Activated B cell treated with CpG ODN at 0.5 μM for 24 hours (primary cell): ENCODE results near the gene GFRA1. TPM values are rescaled to one million over a fixed set of nuclear protein-coding genes. Genes with fewer than 3 reads are reported as not detected.

Experiments used
- ATAC-seq: fragments of 200-7000 bp; cut with Tn5 transposase; one replicate; pipeline ENCODE4 v1.10.0; 2021; ENCODE audit warnings: low read depth, mild to moderate bottlenecking, moderate library complexity
- CTCF ChIA-PET: fragments of 350-600 bp; sonication (Branson Sonifier 250); formaldehyde crosslinking; loops from one replicate; lab custom pipeline; 2021; ENCODE audit warnings: antibody characterized with exemption; lab: Charles Lee
- POLR2A ChIA-PET: fragments of 350-600 bp; sonication (Branson Sonifier 250); formaldehyde crosslinking; loops from one replicate; lab custom pipeline; 2021; ENCODE audit warnings: antibody characterized with exemption; lab: Charles Lee
- DNase-seq: peaks from one replicate; pipeline ENCODE4 v3.0.0; 2022
- H3K27ac Mint-ChIP-seq: one replicate; pipeline ENCODE4 v1.8.0; 2020; ENCODE audit warnings: mixed read lengths
- H3K27me3 Mint-ChIP-seq: one replicate; pipeline ENCODE4 v1.8.0; 2021; ENCODE audit warnings: mixed read lengths
- H3K36me3 Mint-ChIP-seq: one replicate; pipeline ENCODE4 v1.8.0; 2021; ENCODE audit warnings: low read depth, mixed read lengths
- H3K4me1 Mint-ChIP-seq: one replicate; pipeline ENCODE4 v1.8.0; 2021; ENCODE audit warnings: mixed read lengths
- H3K4me3 Mint-ChIP-seq: one replicate; pipeline ENCODE4 v1.8.0; 2020; ENCODE audit warnings: mild to moderate bottlenecking, mixed read lengths
- H3K9me3 Mint-ChIP-seq: one replicate; pipeline ENCODE4 v1.8.0; 2020; ENCODE audit warnings: mixed read lengths
- intact Hi-C: fragments of 100-400 bp; cut with micrococcal nuclease; formaldehyde crosslinking; loops from one replicate; pipeline ENCODE4 v1.15.1; 2024
- total RNA-seq: library from RNA; stranded (reverse); gene quantifications from 2 replicates; pipeline ENCODE4 v1.2.3, GENCODE V29; 2022
- TF ChIP-seq, protein P1 (sequence below): fragments of 200-600 bp; IDR thresholded peaks from one replicate; pipeline ENCODE4 v1.8.0; 2022; ENCODE audit warnings: antibody characterized with exemption, mild to moderate bottlenecking

GFRA1 gene
- total RNA-seq, 1 donor from 2014 or later = not detected

DNA sequence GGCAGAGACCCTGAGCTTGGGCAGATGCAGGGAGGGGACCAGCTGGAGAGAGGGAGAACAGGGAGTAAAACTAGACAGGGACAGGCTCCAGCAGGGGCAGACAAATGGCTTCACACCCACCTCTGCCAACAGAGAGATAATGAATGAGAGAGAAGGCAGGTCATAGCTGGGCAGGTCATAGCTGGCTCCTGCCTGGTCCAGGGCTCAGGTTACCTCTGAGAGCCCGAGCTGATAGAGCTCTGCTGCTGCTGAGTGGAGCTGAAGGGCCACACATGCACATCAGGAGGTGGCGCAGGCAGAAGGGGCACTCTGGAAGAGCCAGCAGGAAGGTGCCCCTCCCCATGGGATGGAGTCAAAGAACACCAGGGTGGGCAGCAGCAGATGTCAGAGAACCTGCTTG, 154.2 kb downstream of the GFRA1 start:
- intact Hi-C loops = no loop called here
- DNase-seq (no peak), ATAC-seq (no peak)
- Mint-ChIP-seq H3K9me3 (no peaks in the 10 kb centered on the region), H3K27ac (no peak overlapping the region), H3K4me3 (no peak overlapping the region), H3K4me1 (no peaks in the 10 kb centered on the region), H3K36me3 (no peaks in the 10 kb centered on the region), H3K27me3 (no peaks in the 10 kb centered on the region)
- TF ChIP-seq, protein P1, sequence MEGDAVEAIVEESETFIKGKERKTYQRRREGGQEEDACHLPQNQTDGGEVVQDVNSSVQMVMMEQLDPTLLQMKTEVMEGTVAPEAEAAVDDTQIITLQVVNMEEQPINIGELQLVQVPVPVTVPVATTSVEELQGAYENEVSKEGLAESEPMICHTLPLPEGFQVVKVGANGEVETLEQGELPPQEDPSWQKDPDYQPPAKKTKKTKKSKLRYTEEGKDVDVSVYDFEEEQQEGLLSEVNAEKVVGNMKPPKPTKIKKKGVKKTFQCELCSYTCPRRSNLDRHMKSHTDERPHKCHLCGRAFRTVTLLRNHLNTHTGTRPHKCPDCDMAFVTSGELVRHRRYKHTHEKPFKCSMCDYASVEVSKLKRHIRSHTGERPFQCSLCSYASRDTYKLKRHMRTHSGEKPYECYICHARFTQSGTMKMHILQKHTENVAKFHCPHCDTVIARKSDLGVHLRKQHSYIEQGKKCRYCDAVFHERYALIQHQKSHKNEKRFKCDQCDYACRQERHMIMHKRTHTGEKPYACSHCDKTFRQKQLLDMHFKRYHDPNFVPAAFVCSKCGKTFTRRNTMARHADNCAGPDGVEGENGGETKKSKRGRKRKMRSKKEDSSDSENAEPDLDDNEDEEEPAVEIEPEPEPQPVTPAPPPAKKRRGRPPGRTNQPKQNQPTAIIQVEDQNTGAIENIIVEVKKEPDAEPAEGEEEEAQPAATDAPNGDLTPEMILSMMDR = no peak
- CTCF ChIA-PET = no interaction called here
- POLR2A ChIA-PET = no interaction called here

DNA sequence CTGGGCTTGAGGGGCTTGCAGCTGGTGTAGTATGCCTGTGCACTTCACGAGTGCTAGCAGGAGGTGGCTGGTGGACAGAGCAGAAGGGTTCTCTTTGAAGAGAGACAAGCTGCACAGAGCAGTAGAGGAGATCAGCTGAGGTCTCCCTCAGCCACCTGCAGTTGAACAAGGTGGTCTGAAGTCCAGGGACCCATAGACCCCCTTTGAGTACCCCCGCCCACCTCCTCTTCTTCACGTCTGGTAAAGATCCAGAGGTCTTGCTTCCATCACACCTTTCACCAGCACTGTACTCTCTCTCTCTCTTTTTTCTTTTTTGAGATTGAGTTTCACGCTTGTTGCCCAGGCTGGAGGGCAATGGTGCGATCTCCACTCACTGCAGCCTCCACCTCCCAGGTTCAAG, 157.2 kb downstream of the GFRA1 start:
- DNase-seq = no peak
- Mint-ChIP-seq H3K9me3 (no peaks in the 10 kb centered on the region), H3K4me1 (no peaks in the 10 kb centered on the region), H3K36me3 (no peaks in the 10 kb centered on the region), H3K4me3 (no peak overlapping the region), H3K27me3 (no peaks in the 10 kb centered on the region), H3K27ac (no peak overlapping the region)
- intact Hi-C loops = no loop called here
- CTCF ChIA-PET = no interaction called here
- POLR2A ChIA-PET = no interaction called here
- TF ChIP-seq, protein P1 = no peak
- ATAC-seq = no peak

DNA sequence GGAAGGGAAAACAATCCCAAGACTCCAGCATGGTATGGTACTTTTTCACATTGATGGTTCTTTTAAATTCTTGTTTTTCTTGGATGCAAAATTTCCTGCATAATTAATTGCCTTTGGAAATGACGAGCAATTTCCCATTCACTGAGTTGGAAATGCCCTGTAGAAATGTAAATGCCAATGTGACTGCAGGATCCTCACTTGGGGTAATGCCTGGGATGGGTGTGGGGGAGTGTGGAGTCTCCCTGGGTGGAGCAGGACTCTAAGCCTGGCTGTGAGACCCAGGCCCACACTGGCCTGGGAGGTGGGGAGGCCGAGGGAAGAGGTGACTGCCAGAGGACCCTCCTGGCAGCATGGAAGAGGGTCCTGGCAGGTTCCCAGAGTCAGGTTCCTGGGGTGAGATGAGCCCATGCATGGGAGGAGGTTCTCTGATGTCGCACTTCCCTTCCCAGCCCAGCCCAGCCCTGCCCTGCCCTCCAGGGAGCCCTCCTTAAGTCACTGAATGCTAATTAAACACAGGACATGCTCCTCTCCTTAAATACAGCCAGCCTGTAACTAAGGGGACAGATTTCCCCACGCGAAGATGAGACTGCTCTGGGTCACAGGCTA, 157.9 kb downstream of the GFRA1 start:
- Mint-ChIP-seq H3K9me3 (no peaks in the 10 kb centered on the region), H3K27me3 (no peaks in the 10 kb centered on the region), H3K27ac (no peak overlapping the region), H3K36me3 (no peaks in the 10 kb centered on the region), H3K4me1 (no peaks in the 10 kb centered on the region), H3K4me3 (no peak overlapping the region)
- TF ChIP-seq, protein P1 = no peak
- no peak for ATAC-seq
- intact Hi-C loops = no loop called here
- POLR2A ChIA-PET = no interaction called here
- CTCF ChIA-PET = no interaction called here
- no peak for DNase-seq

DNA sequence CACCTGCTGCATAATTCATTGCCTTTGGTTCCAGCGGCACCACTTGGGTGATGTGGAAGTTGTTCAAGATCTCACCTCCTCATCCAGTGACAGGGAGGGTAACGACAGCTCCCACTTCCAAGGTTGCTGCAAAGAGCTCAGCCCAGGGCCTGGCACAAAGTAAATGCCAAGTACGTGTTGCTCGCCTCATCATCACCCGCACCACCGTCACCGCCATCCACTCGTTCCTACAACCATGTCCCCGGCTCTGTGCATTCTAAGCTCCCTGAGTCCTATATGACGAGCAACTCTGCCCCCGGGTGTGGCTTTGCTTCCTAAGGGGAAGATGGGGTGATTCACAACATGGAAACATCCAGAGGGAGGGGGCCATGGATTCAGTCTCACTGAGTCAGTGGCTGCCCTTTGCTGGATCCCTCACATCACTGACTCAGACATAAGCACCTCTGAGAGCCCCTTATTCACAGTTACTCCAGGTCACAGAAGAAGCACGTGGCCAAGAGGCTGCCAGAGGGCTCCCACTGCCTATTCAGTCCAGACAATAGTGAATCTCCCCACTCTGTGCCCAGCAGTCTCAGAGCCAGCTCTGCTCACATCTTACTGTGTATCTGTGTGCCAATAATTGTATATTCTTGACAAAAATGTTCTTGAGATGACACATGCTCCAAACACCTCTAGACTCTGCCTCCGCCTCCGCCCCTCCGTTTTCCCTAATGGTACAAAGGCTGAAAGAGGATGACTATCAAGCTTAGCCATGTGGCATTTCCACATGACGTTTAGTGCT, 159.1 kb downstream of the GFRA1 start:
- POLR2A ChIA-PET = no interaction called here
- Mint-ChIP-seq H3K4me1 (no peaks in the 10 kb centered on the region), H3K4me3 (no peak overlapping the region), H3K9me3 (no peaks in the 10 kb centered on the region), H3K27me3 (no peaks in the 10 kb centered on the region), H3K36me3 (no peaks in the 10 kb centered on the region), H3K27ac (no peak overlapping the region)
- intact Hi-C loops = no loop called here
- no peak for DNase-seq
- TF ChIP-seq, protein P1 = no peak
- ATAC-seq = no peak
- CTCF ChIA-PET = no interaction called here
